Posterior cingulate gyrus (tissue), 11 donors: ENCODE data around the gene SPINK9.
"Not testable (repeated sequence)": the region's sequence is repeated elsewhere in the genome, so short reads cannot be mapped to it uniquely, and the experiment has no call there.

Source experiments
- DNase-seq, 10 donors: peaks; one replicate each; pipeline versions ENCODE4 v3.0.0 to v3.0.0-alpha.2; 2020 to 2021; ENCODE audit warnings: mixed read lengths in 3 of 10
- intact Hi-C: fragments of 100-400 bp; cut with DNase I; formaldehyde crosslinking; loops from one replicate; pipeline ENCODE4 v1.15.1; 2023

SPINK9 gene

GRCh38 chr5:148335259-148335658 lies at the start of gene SPINK9:
Gene SPINK9 (plus strand): TSS chr5:148335559. CDS start chr5:148335614, 55 bp downstream.
- intact Hi-C loops: no loop called here
- DNase-seq: no peak

- no peak for DNase-seq
- intact Hi-C loops: loop anchor here (10.0 kb wide), 1 partner anchor 84 kb away; no protein-coding TSS in a partner anchor
Observed at GRCh38 chr5:148290271-148291195, 44.8 kb upstream of the SPINK9 start.

GRCh38 chr5:148297731-148298130 lies 37.6 kb upstream of the SPINK9 start:
- intact Hi-C loops: loop anchor here (10.0 kb wide), 1 partner anchor 77 kb away; no protein-coding TSS in a partner anchor

GRCh38 chr5:148306446-148306845 lies 28.9 kb upstream of the SPINK9 start:
- DNase-seq: no peak
- intact Hi-C loops: no loop called here

More at GRCh38 chr5:148297731-148298130, 37.6 kb upstream of the SPINK9 start:
- no peak for DNase-seq

- DNase-seq: no peak
- intact Hi-C loops: no loop called here
Observed at GRCh38 chr5:148309019-148309418, 26.3 kb upstream of the SPINK9 start.

- no peak for DNase-seq
- intact Hi-C loops: no loop called here
Observed at GRCh38 chr5:148309746-148310145, 25.6 kb upstream of the SPINK9 start.

GRCh38 chr5:148311484-148311883 lies 23.9 kb upstream of the SPINK9 start:
- no peak for DNase-seq
- intact Hi-C loops: no loop called here

- no peak for DNase-seq
- intact Hi-C loops: no loop called here
Observed at GRCh38 chr5:148312153-148312552, 23.2 kb upstream of the SPINK9 start, which contains the start of gene SPINK7. Gene SPINK7 (plus strand): TSS chr5:148312423. CDS start chr5:148312484, 61 bp downstream.

- intact Hi-C loops: no loop called here
- no peak for DNase-seq
Observed at GRCh38 chr5:148314187-148314586, 21.2 kb upstream of the SPINK9 start.

- no peak for DNase-seq
- intact Hi-C loops: no loop called here
Observed at GRCh38 chr5:148314731-148315130, 20.6 kb upstream of the SPINK9 start.

GRCh38 chr5:148320011-148320963 lies 15.1 kb upstream of the SPINK9 start:
- intact Hi-C loops: not testable (repeated sequence)
- DNase-seq: peak in 5 of 10 donors; percentile 13 to 83 (median 65)

- no peak for DNase-seq
- intact Hi-C loops: no loop called here
Observed at GRCh38 chr5:148333262-148333849, 2.0 kb upstream of the SPINK9 start.

GRCh38 chr5:148336704-148337435 lies 1.5 kb downstream of the SPINK9 start:
- DNase-seq: no peak
- intact Hi-C loops: no loop called here

GRCh38 chr5:148342371-148343045 lies 7.1 kb downstream of the SPINK9 start:
- DNase-seq: no peak
- intact Hi-C loops: no loop called here

GRCh38 chr5:148343046-148343407 lies 7.7 kb downstream of the SPINK9 start:
- intact Hi-C loops: no loop called here
- no peak for DNase-seq

GRCh38 chr5:148343603-148344487 lies 8.5 kb downstream of the SPINK9 start:
- no peak for DNase-seq
- intact Hi-C loops: no loop called here

- intact Hi-C loops: no loop called here
- DNase-seq: no peak
Observed at GRCh38 chr5:148347706-148348105, 12.3 kb downstream of the SPINK9 start.

GRCh38 chr5:148352696-148353095 lies 17.3 kb downstream of the SPINK9 start:
- intact Hi-C loops: no loop called here
- no peak for DNase-seq
